ENCODE measurements around the gene KRTAP10-10. TPM values are rescaled to one million over a fixed set of nuclear protein-coding genes. Genes with fewer than 3 reads are reported as not detected.

KRTAP10-10 gene
- total and polyA plus RNA-seq, 2 donors (not counting 1 experiment from before 2014, with no cell fraction given): not detected

DNA sequence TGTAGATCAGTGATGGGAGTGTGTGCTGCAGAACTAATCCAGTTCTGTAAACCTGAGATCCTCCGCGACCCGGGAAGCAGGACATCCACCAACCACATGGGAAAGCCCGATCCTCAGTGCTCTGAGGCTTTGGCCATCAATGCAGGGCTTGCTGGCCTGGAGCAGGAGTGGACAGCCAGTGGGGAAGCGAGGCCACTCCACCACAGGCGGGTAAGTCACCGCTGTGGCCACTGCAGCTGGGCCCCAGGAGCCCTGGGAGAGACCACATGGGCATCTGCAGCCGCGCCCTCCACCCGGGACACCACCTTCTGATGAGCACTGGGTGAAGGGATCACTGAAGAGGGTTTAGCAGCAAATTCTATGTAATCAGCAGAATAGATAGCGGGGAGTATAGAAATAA, 44.0 kb downstream of the KRTAP10-10 start:
- H3K27ac Mint-ChIP-seq: no peak overlapping the region
- no peak overlapping the region for H3K4me2 ChIP-seq (replicated peaks; ENCODE audit: low read depth, low read length, poor library complexity, severe bottlenecking)
- ChIA-PET CTCF (no interaction called here), POLR2A (no interaction called here)
- no peaks in the 10 kb centered on the region for H3K9me3 Mint-ChIP-seq (ENCODE audit: insufficient read depth)
- no peak overlapping the region for H2AFZ ChIP-seq (ENCODE audit: insufficient read depth, low read depth, low read length, poor library complexity, severe bottlenecking)
- ATAC-seq (ENCODE audit: low read depth) (no peak), DNase-seq (no peak)
- no peaks in the 10 kb centered on the region for H4K20me1 ChIP-seq (ENCODE audit: control insufficient read depth, insufficient read depth, low read length, poor library complexity, severe bottlenecking)
- no peaks in the 10 kb centered on the region for H3K4me1 ChIP-seq (ENCODE audit: control insufficient read depth in 2 of 2, insufficient read depth in 2 of 2, low read length in 2 of 2)
- no peak for TF ChIP-seq EZH2 (IDR thresholded peaks at IDR 0.05; ENCODE audit: borderline replicate concordance, insufficient read depth, low read depth, low read length, poor library complexity, severe bottlenecking)
- TF ChIP-seq, protein P1, sequence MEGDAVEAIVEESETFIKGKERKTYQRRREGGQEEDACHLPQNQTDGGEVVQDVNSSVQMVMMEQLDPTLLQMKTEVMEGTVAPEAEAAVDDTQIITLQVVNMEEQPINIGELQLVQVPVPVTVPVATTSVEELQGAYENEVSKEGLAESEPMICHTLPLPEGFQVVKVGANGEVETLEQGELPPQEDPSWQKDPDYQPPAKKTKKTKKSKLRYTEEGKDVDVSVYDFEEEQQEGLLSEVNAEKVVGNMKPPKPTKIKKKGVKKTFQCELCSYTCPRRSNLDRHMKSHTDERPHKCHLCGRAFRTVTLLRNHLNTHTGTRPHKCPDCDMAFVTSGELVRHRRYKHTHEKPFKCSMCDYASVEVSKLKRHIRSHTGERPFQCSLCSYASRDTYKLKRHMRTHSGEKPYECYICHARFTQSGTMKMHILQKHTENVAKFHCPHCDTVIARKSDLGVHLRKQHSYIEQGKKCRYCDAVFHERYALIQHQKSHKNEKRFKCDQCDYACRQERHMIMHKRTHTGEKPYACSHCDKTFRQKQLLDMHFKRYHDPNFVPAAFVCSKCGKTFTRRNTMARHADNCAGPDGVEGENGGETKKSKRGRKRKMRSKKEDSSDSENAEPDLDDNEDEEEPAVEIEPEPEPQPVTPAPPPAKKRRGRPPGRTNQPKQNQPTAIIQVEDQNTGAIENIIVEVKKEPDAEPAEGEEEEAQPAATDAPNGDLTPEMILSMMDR (IDR thresholded peaks at IDR 0.05): no peak
- peaks cover 0 to 8% (median 0%) of the 10 kb centered on the region in 3 donors for H3K9me3 ChIP-seq (ENCODE audit: control extremely low read depth in 1 of 3, control insufficient read depth in 2 of 3, insufficient read depth in 1 of 3, low read length in 2 of 3)
- no peaks in the 10 kb centered on the region for H3K36me3 ChIP-seq (replicated peaks in 1 of 2; ENCODE audit: control extremely low read depth in 1 of 2, control insufficient read depth in 1 of 2, extremely low read depth in 1 of 2, insufficient read depth in 2 of 2, low read length in 1 of 2)
- WGBS (ENCODE audit: insufficient coverage): 75% methylated on average over 6 of the region's 11 CpGs
- intact Hi-C loops (cut with micrococcal nuclease): no loop called here
- no peak overlapping the region for H3K4me3 ChIP-seq (ENCODE audit: control extremely low read depth in 1 of 5, extremely low read depth in 1 of 5, insufficient read depth in 1 of 5, low read depth in 2 of 5, low read length in 4 of 5)
- peaks cover 0 to 9% (median 1%) of the 10 kb centered on the region in 4 experiments for H3K27me3 ChIP-seq (replicated peaks in 1 of 4; ENCODE audit: control extremely low read depth in 1 of 4, control insufficient read depth in 3 of 4, insufficient read depth in 4 of 4, low read length in 3 of 4)
- H3K4me3 Mint-ChIP-seq: no peak overlapping the region
- no peak overlapping the region for H3K9ac ChIP-seq (ENCODE audit: low read length)
- no peaks in the 10 kb centered on the region for H3K4me1 Mint-ChIP-seq
- H3K27me3 Mint-ChIP-seq: peaks cover 50% of the 10 kb centered on the region
- no peaks in the 10 kb centered on the region for H3K79me2 ChIP-seq (ENCODE audit: control insufficient read depth, insufficient read depth, low read length)
- H3K27ac ChIP-seq (ENCODE audit: low read length in 2 of 2): no peak overlapping the region

DNA sequence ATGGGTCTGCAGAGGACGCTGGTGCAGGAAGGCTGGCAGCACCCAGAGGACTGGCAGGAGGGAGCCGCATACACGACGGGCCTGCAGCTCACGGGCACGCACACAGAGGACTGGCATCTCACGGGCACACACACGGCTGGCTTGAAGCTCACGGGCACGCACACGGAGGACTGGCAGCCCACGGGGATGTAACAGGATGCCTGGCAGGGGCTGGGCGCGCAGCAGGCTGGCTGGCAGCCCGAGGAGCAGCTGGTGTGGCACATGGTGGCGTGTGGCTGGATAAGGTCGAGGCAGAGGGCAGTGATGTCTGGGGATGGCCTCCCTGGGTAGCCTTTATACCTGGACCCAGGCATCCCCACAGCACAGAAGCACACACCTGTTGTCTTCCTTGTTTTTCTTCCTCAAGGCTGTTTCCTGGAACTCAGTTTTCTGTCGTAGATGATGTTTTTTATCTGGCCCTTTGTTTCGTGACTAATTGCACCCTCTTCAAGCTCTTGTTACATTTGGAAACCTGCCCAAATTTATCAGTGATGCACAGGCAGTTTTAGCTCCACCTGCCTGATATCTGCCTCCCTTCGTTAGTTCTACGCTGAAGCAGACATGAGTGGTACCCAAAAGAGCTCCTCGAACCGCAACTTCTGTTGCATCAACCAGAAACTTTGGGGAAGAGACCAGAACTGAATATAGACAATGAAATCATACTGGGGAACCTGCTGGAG, 44.9 kb downstream of the KRTAP10-10 start, which contains the start of gene KRTAP12-1:
Gene KRTAP12-1, minus strand, starts transcription at position 303 of the 719 bp plus-strand sequence. Its CDS starts 40 bp downstream, at position 263.
- H3K27me3 ChIP-seq (replicated peaks in 1 of 4; ENCODE audit: control extremely low read depth in 1 of 4, control insufficient read depth in 3 of 4, insufficient read depth in 4 of 4, low read length in 3 of 4): peaks cover 0 to 10% (median 1%) of the 10 kb centered on the region in 4 experiments
- no peaks in the 10 kb centered on the region for H3K36me3 ChIP-seq (replicated peaks in 1 of 2; ENCODE audit: control extremely low read depth in 1 of 2, control insufficient read depth in 1 of 2, extremely low read depth in 1 of 2, insufficient read depth in 2 of 2, low read length in 1 of 2)
- no peak within 1 kb of the TSS for H3K27ac Mint-ChIP-seq
- no peak within 1 kb of the TSS for H2AFZ ChIP-seq (ENCODE audit: insufficient read depth, low read depth, low read length, poor library complexity, severe bottlenecking)
- peaks cover 0 to 8% (median 0%) of the 10 kb centered on the region in 3 donors for H3K9me3 ChIP-seq (ENCODE audit: control extremely low read depth in 1 of 3, control insufficient read depth in 2 of 3, insufficient read depth in 1 of 3, low read length in 2 of 3)
- H3K4me1 Mint-ChIP-seq: no peaks in the 10 kb centered on the region
- H3K4me3 Mint-ChIP-seq: no peak within 1 kb of the TSS
- no peaks in the 10 kb centered on the region for H4K20me1 ChIP-seq (ENCODE audit: control insufficient read depth, insufficient read depth, low read length, poor library complexity, severe bottlenecking)
- ATAC-seq (ENCODE audit: low read depth): no peak
- DNase-seq: no peak
- H3K9me3 Mint-ChIP-seq (ENCODE audit: insufficient read depth): no peaks in the 10 kb centered on the region
- H3K4me1 ChIP-seq (ENCODE audit: control insufficient read depth in 2 of 2, insufficient read depth in 2 of 2, low read length in 2 of 2): no peaks in the 10 kb centered on the region
- 82% methylated on average over 21 of the region's 23 CpGs for WGBS (ENCODE audit: insufficient coverage)
- intact Hi-C loops (cut with micrococcal nuclease): no loop called here
- H3K79me2 ChIP-seq (ENCODE audit: control insufficient read depth, insufficient read depth, low read length): no peaks in the 10 kb centered on the region
- ChIA-PET CTCF (no interaction called here), POLR2A (no interaction called here)
- no peak within 1 kb of the TSS for H3K4me3 ChIP-seq (ENCODE audit: control extremely low read depth in 1 of 5, extremely low read depth in 1 of 5, insufficient read depth in 1 of 5, low read depth in 2 of 5, low read length in 4 of 5)
- H3K4me2 ChIP-seq (replicated peaks; ENCODE audit: low read depth, low read length, poor library complexity, severe bottlenecking): no peak within 1 kb of the TSS
- H3K9ac ChIP-seq (ENCODE audit: low read length): no peak within 1 kb of the TSS
- H3K27ac ChIP-seq (ENCODE audit: low read length in 2 of 2): no peak within 1 kb of the TSS
- H3K27me3 Mint-ChIP-seq: peaks cover 53% of the 10 kb centered on the region
- TF ChIP-seq EZH2 (IDR thresholded peaks at IDR 0.05; ENCODE audit: borderline replicate concordance, insufficient read depth, low read depth, low read length, poor library complexity, severe bottlenecking): no peak
- TF ChIP-seq, protein P1 (IDR thresholded peaks at IDR 0.05): no peak

Measured in B cell (primary cell).